Upper lobe of left lung (tissue), 4 donors: ENCODE measurements around the gene TNS3.

Experiments used
- CTCF ChIP-seq, 6 experiments: fragments of 450-650 bp in 4 of 6; fragments of 200-600 bp in 2 of 6; sonication (generic) in 2 of 6; IDR thresholded peaks; one replicate each; pipeline ENCODE4 v1.5.1; 2016 to 2019; ENCODE audit warnings: antibody characterized with exemption in 6 of 6
- POLR2AphosphoS5 ChIP-seq, 2 donors: sonication (generic); formaldehyde crosslinking; IDR thresholded peaks; one replicate each; pipeline ENCODE4 v1.5.1; 2017; ENCODE audit warnings: antibody characterized with exemption in 2 of 2

GRCh38 chr7:47382200-47382599 lies 199.7 kb downstream of the TNS3 start:
- no peak for TF ChIP-seq CTCF (IDR thresholded peaks at IDR 0.05)
- TF ChIP-seq POLR2AphosphoS5 (IDR thresholded peaks at IDR 0.05), result no peak
